ENCODE data around the gene GCHFR. TPM values are rescaled to one million over a fixed set of nuclear protein-coding genes. Genes with fewer than 3 reads are reported as not detected.

The GCHFR gene
- total and polyA plus RNA-seq, 10 of the 15 experiments (the other 5 are each of a cell fraction or from before 2014, with no cell fraction given), result 10.5 to 94.0 (median 35.3) TPM

- RAD21 ChIA-PET (ENCODE audit: unreplicated experiment), result interaction anchor here (0.7 kb wide), 1 partner anchor 9 kb away, joined by 3 read pairs; no protein-coding TSS in a partner anchor
- no peak overlapping the region for H3K27ac ChIP-seq (ENCODE audit: control insufficient read depth, insufficient read depth)
- no peak for TF ChIP-seq HCFC1 (IDR thresholded peaks at IDR 0.05; ENCODE audit: low read length)
- TF ChIP-seq HDGF (IDR thresholded peaks at IDR 0.05), result no peak
- TF ChIP-seq KLF5 (IDR thresholded peaks at IDR 0.05; ENCODE audit: partially characterized antibody), result no peak
- TF ChIP-seq CEBPZ (IDR thresholded peaks at IDR 0.05; ENCODE audit: low read depth, low read length), result no peak
- TF ChIP-seq BCL11A (IDR thresholded peaks at IDR 0.05; ENCODE audit: low read depth, low read length), result no peak
- TF ChIP-seq PAX8 (IDR thresholded peaks at IDR 0.05), result no peak
- TF ChIP-seq ELK1 (IDR thresholded peaks at IDR 0.05; ENCODE audit: low read depth, low read length), result no peak
- no peak for TF ChIP-seq CBX5 (IDR thresholded peaks at IDR 0.05; ENCODE audit: low read depth)
- TF ChIP-seq SREBF2 (IDR thresholded peaks at IDR 0.05; ENCODE audit: low read length), result no peak
- no peak for TF ChIP-seq PAX5 (IDR thresholded peaks at IDR 0.05; ENCODE audit: borderline replicate concordance, low read depth, low read length)
- TF ChIP-seq EGR1 (IDR thresholded peaks at IDR 0.05; ENCODE audit: borderline replicate concordance in 1 of 2, low read depth in 2 of 2, low read length in 2 of 2), result no peak
- no peak for TF ChIP-seq MTA3 (IDR thresholded peaks at IDR 0.05; ENCODE audit: borderline replicate concordance, low read length)
- no peak for TF ChIP-seq CEBPB (IDR thresholded peaks at IDR 0.05; ENCODE audit: borderline replicate concordance in 1 of 2, low read depth in 2 of 2, low read length in 2 of 2)
- H3K9ac ChIP-seq (ENCODE audit: control insufficient read depth, insufficient read depth, low read length), result no peak overlapping the region
- H3K4me1 ChIP-seq (ENCODE audit: control insufficient read depth, insufficient read depth, low read length), result peaks cover 7% of the 10 kb centered on the region
- H2AFZ ChIP-seq (ENCODE audit: control insufficient read depth, low read depth, low read length), result no peak overlapping the region
- in situ Hi-C loops (cut with MboI) (no loop called here), intact Hi-C loops (cut with micrococcal nuclease; ENCODE audit: unreplicated experiment) (no loop called here)
- no peaks in the 10 kb centered on the region for H3K27me3 ChIP-seq (replicated peaks in 1 of 2; ENCODE audit: control insufficient read depth in 2 of 2, insufficient read depth in 2 of 2, low read length in 1 of 2)
- POLR2A ChIA-PET, result interaction anchor here (0.6 to 1.0 kb wide), 2 partner anchors 51 to 61 kb away, joined by 4 to 7 read pairs; no protein-coding TSS in a partner anchor
- FAIRE-seq (no peak), ATAC-seq (no peak), DNase-seq (ENCODE audit: low read depth, low spot score) (no peak)
- WGBS (ENCODE audit: insufficient coverage, insufficient replicate concordance, low lambda C conversion rate, missing lambda C conversion rate), result 87% methylated on average over 2 of the region's 2 CpGs
- CTCF ChIA-PET, result interaction anchor here (0.7 to 1.8 kb wide), 7 partner anchors 9 to 230 kb away, joined by 3 to 6 read pairs (median 3); no protein-coding TSS in a partner anchor
- no peak overlapping the region for H3K4me2 ChIP-seq (ENCODE audit: control insufficient read depth, insufficient read depth)
- no TSS peak for BruUV-seq (replicated peaks)
- no peak overlapping the region for H3K4me3 ChIP-seq
- SMC1A ChIA-PET (ENCODE audit: uncharacterized antibody, unreplicated experiment), result interaction anchor here (0.9 to 2.1 kb wide), 4 partner anchors 16 to 151 kb away, joined by 3 to 4 read pairs (median 4); partner anchors contain the start of gene RAD51
- no peaks in the 10 kb centered on the region for H3K79me2 ChIP-seq (ENCODE audit: control insufficient read depth, insufficient read depth, low read length)
- peaks cover 17 to 37% of the 10 kb centered on the region in 2 experiments for H3K36me3 ChIP-seq (ENCODE audit: control insufficient read depth in 2 of 2, insufficient read depth in 2 of 2, low read length in 1 of 2)
- H4K20me1 ChIP-seq (ENCODE audit: control insufficient read depth, insufficient read depth), result no peaks in the 10 kb centered on the region
- no peaks in the 10 kb centered on the region for H3K9me3 ChIP-seq (replicated peaks; ENCODE audit: control insufficient read depth, insufficient read depth, low read length)
Observed at GRCh38 chr15:40739047-40739446, 24.8 kb upstream of the GCHFR start.
